GM12878 (cell line): Measurements from ENCODE around the gene ZNF235. TPM values are rescaled to one million over a fixed set of nuclear protein-coding genes. Genes with fewer than 3 reads are reported as not detected.

Experiments used
- ATAC-seq: fragments of 200-7000 bp; cut with Tn5 transposase; 3 replicates; pipeline ENCODE4 v1.9.1; 2020; ENCODE audit warnings: mild to moderate bottlenecking, moderate library complexity
- BruUV-seq: library from RNA; stranded (reverse); fragments of 400-500 nt; replicated peaks from 2 replicates; lab custom pipeline; 2021; lab: Mats Ljungman, UMichigan
- CTCF ChIA-PET: fragments of 300-600 bp; sonication (Branson Sonifier 250); formaldehyde crosslinking; extraction: SDS; loops from one replicate; lab custom pipeline; 2021; ENCODE audit warnings: inconsistent platforms; lab: Yijun Ruan, JAX
- POLR2A ChIA-PET: fragments of 350-600 bp; formaldehyde crosslinking; extraction: SDS; loops from one replicate; lab custom pipeline; 2021; ENCODE audit warnings: inconsistent platforms; lab: Charles Lee
- RAD21 ChIA-PET: fragments of 300-600 bp; sonication (Branson Sonifier 250); formaldehyde crosslinking; loops from one replicate; lab custom pipeline; 2023; ENCODE audit warnings: antibody characterized with exemption; ENCODE audit not compliant: unreplicated experiment; lab: Charles Lee
- SMC1A ChIA-PET: fragments of 300-600 bp; sonication (Branson Sonifier 250); formaldehyde crosslinking; loops from one replicate; lab custom pipeline; 2023; ENCODE audit not compliant: unreplicated experiment, uncharacterized antibody; lab: Charles Lee
- DNase-seq: peaks from one replicate; pipeline ENCODE4 v3.0.0-alpha.2; 2011; ENCODE audit warnings: low read depth, low spot score
- FAIRE-seq: peaks from 3 replicates; lab custom pipeline; 2011; peaks lifted over from hg19 to GRCh38; lab: Jason Lieb, UNC
- H2AFZ ChIP-seq: 2 replicates; pipeline ENCODE4 v1.6.0; 2011; ENCODE audit warnings: low read depth, low read length, control low read depth; ENCODE audit not compliant: control insufficient read depth
- H3K27ac ChIP-seq: 2 replicates; pipeline ENCODE4 v1.5.1; 2011; ENCODE audit warnings: control low read depth; ENCODE audit not compliant: control insufficient read depth, insufficient read depth
- H3K27me3 ChIP-seq, 2 experiments: replicated peaks in 1 of 2; 2 replicates each; pipeline versions ENCODE4 v1.6.0 to v1.6.1; 2011; ENCODE audit warnings: low read length in 1 of 2; ENCODE audit not compliant: control insufficient read depth in 2 of 2, insufficient read depth in 2 of 2
- H3K36me3 ChIP-seq, 2 experiments: 2 replicates each; pipeline ENCODE4 v1.5.1; 2011; ENCODE audit warnings: low read length in 1 of 2; ENCODE audit not compliant: control insufficient read depth in 2 of 2, insufficient read depth in 2 of 2
- H3K4me1 ChIP-seq: 2 replicates; pipeline ENCODE4 v1.6.1; 2011; ENCODE audit warnings: mild to moderate bottlenecking, low read length, moderate library complexity, mixed read lengths; ENCODE audit not compliant: control insufficient read depth, insufficient read depth
- H3K4me2 ChIP-seq: 2 replicates; pipeline ENCODE4 v1.6.0; 2011; ENCODE audit warnings: control low read depth; ENCODE audit not compliant: control insufficient read depth, insufficient read depth
- H3K4me3 ChIP-seq: fragments of 200-600 bp; sonication (generic); 2 replicates; pipeline ENCODE4 v1.5.1; 2016
- H3K79me2 ChIP-seq: 2 replicates; pipeline ENCODE4 v1.6.0; 2011; ENCODE audit warnings: low read length; ENCODE audit not compliant: control insufficient read depth, insufficient read depth
- H3K9ac ChIP-seq: 2 replicates; pipeline ENCODE4 v1.8.0; 2011; ENCODE audit warnings: low read length, control low read depth, mixed read lengths; ENCODE audit not compliant: control insufficient read depth, insufficient read depth
- H3K9me3 ChIP-seq: replicated peaks from 3 replicates; pipeline ENCODE4 v1.5.1; 2011; ENCODE audit warnings: mild to moderate bottlenecking, low read length; ENCODE audit not compliant: control insufficient read depth, insufficient read depth
- H4K20me1 ChIP-seq: 2 replicates; pipeline ENCODE4 v1.6.0; 2011; ENCODE audit not compliant: control insufficient read depth, insufficient read depth
- CHD1 ChIP-seq: IDR thresholded peaks from 2 replicates; pipeline ENCODE4 v1.6.1; 2012; ENCODE audit warnings: low read depth, low read length, improper control_type of control experiment
- FOXK2 ChIP-seq: fragments of 450-650 bp; IDR thresholded peaks from 2 replicates; pipeline ENCODE4 v1.6.1; 2017; ENCODE audit warnings: mild to moderate bottlenecking, moderate library complexity
- HDAC6 ChIP-seq: fragments of 200-600 bp; sonication (generic); IDR thresholded peaks from one replicate; pipeline ENCODE4 v1.8.0; 2017; ENCODE audit warnings: antibody characterized with exemption; ENCODE audit not compliant: unreplicated experiment
- HDGF ChIP-seq: fragments of 450-650 bp; IDR thresholded peaks from 2 replicates; pipeline ENCODE4 v1.6.1; 2016; ENCODE audit warnings: antibody characterized with exemption
- MEF2A ChIP-seq: IDR thresholded peaks from 2 replicates; pipeline ENCODE4 v1.6.1; 2011; ENCODE audit warnings: low read depth, mild to moderate bottlenecking, low read length, moderate library complexity; ENCODE audit not compliant: insufficient read depth
- NFXL1 ChIP-seq: fragments of 450-650 bp; IDR thresholded peaks from 2 replicates; pipeline ENCODE4 v1.6.1; 2017; ENCODE audit warnings: antibody characterized with exemption, mild to moderate bottlenecking, borderline replicate concordance
- POLR2AphosphoS2 ChIP-seq: IDR thresholded peaks from 2 replicates; pipeline ENCODE4 v1.6.1; 2011; ENCODE audit warnings: low read depth, mild to moderate bottlenecking, low read length, improper control_type of control experiment, moderate library complexity
- RAD21 ChIP-seq: IDR thresholded peaks from 2 replicates; pipeline ENCODE4 v1.6.1; 2011; ENCODE audit warnings: mild to moderate bottlenecking, low read depth, low read length, moderate library complexity; ENCODE audit not compliant: insufficient read depth
- SMAD5 ChIP-seq: IDR thresholded peaks from 2 replicates; pipeline ENCODE4 v1.6.1; 2016; ENCODE audit warnings: antibody characterized with exemption, low read depth
- SPI1 ChIP-seq: IDR thresholded peaks from 2 replicates; pipeline ENCODE4 v1.6.1; 2011; ENCODE audit warnings: low read depth, mild to moderate bottlenecking, low read length, moderate library complexity, borderline replicate concordance; ENCODE audit not compliant: insufficient read depth
- STAT1 ChIP-seq: fragments of 450-650 bp; conservative IDR thresholded peaks from 2 replicates; pipeline ENCODE4 v1.6.1; 2014; ENCODE audit warnings: antibody characterized with exemption, mild to moderate bottlenecking
- WGBS: methylation state at CpG from one replicate; pipeline ENCODE4 v1.1.6; 2016; ENCODE audit warnings: low lambda C conversion rate; ENCODE audit not compliant: insufficient replicate concordance, insufficient coverage; ENCODE audit errors: missing lambda C conversion rate; 5-methylcytosine and 5-hydroxymethylcytosine counted together
- in situ Hi-C: fragments of 300-500 bp; cut with MboI; formaldehyde crosslinking; loops from 9 replicates; pipeline ENCODE4 v1.14.3; 2018; ENCODE audit warnings: mixed read lengths
- intact Hi-C: fragments of 100-400 bp; cut with micrococcal nuclease; formaldehyde crosslinking; loops from one replicate; pipeline ENCODE4 v1.14.2; 2022; ENCODE audit not compliant: unreplicated experiment
- polyA plus RNA-seq, 11 experiments: library from polyadenylated mRNA; depleted of rRNA in 4 of 11; unstranded in 6 of 11; stranded (reverse) in 5 of 11; fragments of >200 nt; fragmentation: Nextera tagmentation in 4 of 11; fragmentation: Illumina TruSeq in 1 of 11; extraction: Ambion mirVana in 4 of 11; extraction: Trizol in 1 of 11; gene quantifications; 1 replicate in 1 of 11; 2 replicates in 10 of 11; pipeline versions ENCODE4 v1.2.1 to v1.2.3, GENCODE V29; 2011 to 2016; ENCODE audit warnings: inconsistent platforms in 2 of 11, missing spikeins in 2 of 11, low read depth in 1 of 11
- total RNA-seq, 4 experiments: library from RNA; depleted of rRNA in 3 of 4; stranded (reverse); fragments of >200 nt in 3 of 4; fragmentation: Illumina TruSeq in 1 of 4; extraction: Trizol in 1 of 4; gene quantifications; 2 replicates each; pipeline versions ENCODE4 v1.2.1 to v1.2.3, GENCODE V29; 2013 to 2021
- TF ChIP-seq, protein P1 (sequence below): fragments of 450-650 bp; IDR thresholded peaks from 2 replicates; pipeline ENCODE4 v1.6.1; 2018; ENCODE audit warnings: borderline replicate concordance, mild to moderate bottlenecking; ENCODE audit not compliant: partially characterized antibody

ZNF235 gene
- total and polyA plus RNA-seq, 10 of the 15 experiments (the other 5 are each of a cell fraction or from before 2014, with no cell fraction given) = 2.8 to 9.0 (median 4.8) TPM

DNA sequence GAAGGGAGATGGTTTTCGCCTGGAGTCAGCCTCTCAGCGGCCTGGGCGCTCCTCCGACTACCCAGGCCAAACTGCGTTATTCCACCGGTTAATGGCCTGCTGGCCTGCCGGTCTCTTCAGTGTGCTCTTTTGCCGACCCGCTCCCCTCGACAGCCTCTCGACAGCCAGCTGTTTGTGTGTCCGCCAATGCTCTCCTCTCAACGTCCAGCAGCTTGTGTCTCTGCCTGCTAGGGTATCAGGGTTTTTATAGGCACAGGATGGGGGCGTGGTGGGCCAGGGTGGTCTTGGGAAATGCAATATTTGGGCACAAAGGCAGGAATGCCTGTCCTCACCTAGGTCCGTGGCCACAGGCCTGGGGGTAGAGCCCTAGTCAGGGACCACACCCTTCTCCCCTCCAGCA, 1.5 kb upstream of the ZNF235 start:
- H4K20me1 ChIP-seq = no peaks in the 10 kb centered on the region
- SMC1A ChIA-PET = no interaction called here
- DNase-seq = no peak
- H2AFZ ChIP-seq = no peak overlapping the region
- FAIRE-seq = no peak
- RAD21 ChIA-PET = no interaction called here
- intact Hi-C loops (loop anchor here (10.0 kb wide), 1 partner anchor 199 kb away; the partner anchor contains the start of gene ZNF180), in situ Hi-C loops (no loop called here)
- no peak overlapping the region for H3K4me2 ChIP-seq
- BruUV-seq = no TSS peak
- CTCF ChIA-PET = no interaction called here
- H3K9me3 ChIP-seq = peaks cover 2% of the 10 kb centered on the region; the same call in 2 of the 3 replicates
- no peak for ATAC-seq
- TF ChIP-seq HDGF (no peak), SMAD5 (no peak), RAD21 (no peak), HDAC6 (no peak), POLR2AphosphoS2 (no peak), SPI1 (no peak), CHD1 (no peak), MEF2A (no peak), STAT1 (no peak), NFXL1 (no peak), FOXK2 (no peak)
- TF ChIP-seq, protein P1, sequence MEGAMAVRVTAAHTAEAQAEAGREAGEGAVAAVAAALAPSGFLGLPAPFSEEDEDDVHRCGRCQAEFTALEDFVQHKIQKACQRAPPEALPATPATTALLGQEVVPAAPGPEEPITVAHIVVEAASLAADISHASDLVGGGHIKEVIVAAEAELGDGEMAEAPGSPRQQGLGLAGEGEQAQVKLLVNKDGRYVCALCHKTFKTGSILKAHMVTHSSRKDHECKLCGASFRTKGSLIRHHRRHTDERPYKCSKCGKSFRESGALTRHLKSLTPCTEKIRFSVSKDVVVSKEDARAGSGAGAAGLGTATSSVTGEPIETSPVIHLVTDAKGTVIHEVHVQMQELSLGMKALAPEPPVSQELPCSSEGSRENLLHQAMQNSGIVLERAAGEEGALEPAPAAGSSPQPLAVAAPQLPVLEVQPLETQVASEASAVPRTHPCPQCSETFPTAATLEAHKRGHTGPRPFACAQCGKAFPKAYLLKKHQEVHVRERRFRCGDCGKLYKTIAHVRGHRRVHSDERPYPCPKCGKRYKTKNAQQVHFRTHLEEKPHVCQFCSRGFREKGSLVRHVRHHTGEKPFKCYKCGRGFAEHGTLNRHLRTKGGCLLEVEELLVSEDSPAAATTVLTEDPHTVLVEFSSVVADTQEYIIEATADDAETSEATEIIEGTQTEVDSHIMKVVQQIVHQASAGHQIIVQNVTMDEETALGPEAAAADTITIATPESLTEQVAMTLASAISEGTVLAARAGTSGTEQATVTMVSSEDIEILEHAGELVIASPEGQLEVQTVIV = no peak
- TF ChIP-seq, all 136 proteins: peak for 0
- H3K4me1 ChIP-seq = peaks cover 7% of the 10 kb centered on the region
- no peak overlapping the region for H3K27ac ChIP-seq
- POLR2A ChIA-PET = no interaction called here
- H3K4me3 ChIP-seq = no peak overlapping the region
- peaks cover 0 to 5% of the 10 kb centered on the region in 2 experiments; a peak in 1 of 4 replicates for H3K36me3 ChIP-seq
- no peak overlapping the region for H3K9ac ChIP-seq
- peaks cover 6% of the 10 kb centered on the region for H3K79me2 ChIP-seq
- no peaks in the 10 kb centered on the region for H3K27me3 ChIP-seq
- WGBS = 72% methylated on average over 15 of the region's 15 CpGs
